ENCODE data around the gene RBFOX2.
A peak's percentile ranks its signal among the peaks of the same experiment; 100 is the strongest.

Gene RBFOX2

DNA sequence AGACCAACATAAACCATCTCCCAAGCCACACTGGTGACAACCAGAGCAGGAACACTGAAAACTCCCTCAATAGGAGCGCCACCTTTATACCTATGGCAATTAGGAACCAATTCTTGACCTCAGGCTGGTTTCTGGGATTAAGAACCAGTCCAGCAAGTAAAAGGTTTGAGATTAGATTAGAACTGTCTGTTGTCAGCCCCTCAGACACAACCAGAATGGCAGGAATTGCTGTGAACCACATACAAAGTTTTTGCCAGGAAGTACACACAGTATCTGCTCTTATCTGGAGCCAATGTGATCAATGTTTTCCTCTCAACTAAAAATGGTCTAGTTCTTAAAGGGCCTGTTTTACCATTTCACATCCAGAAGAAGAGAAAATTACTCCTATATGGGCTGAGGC is 55.2 kb downstream of the RBFOX2 start:
- DNase-seq (ENCODE audit: low read depth, low spot score): no peak

DNA sequence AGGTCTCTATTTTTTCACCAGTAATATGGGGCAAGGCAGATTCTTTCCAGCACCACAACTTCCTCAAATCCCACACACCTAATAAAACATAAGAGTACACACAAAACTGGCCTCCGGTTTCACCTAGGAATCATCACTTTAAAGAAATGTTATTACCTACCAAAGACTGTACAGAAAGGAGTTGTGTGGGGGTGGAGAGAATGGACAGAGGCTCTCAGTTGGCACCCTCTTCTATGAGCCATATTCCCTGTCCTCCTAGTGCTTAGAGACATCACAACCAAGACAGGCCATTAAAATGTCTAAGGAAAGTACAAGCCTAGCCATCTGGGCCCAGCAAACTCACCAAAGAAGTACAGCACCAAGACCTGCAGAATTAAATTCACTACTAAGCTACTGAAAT is 56.1 kb downstream of the RBFOX2 start:
- DNase-seq (ENCODE audit: low read depth, low spot score): no peak

DNA sequence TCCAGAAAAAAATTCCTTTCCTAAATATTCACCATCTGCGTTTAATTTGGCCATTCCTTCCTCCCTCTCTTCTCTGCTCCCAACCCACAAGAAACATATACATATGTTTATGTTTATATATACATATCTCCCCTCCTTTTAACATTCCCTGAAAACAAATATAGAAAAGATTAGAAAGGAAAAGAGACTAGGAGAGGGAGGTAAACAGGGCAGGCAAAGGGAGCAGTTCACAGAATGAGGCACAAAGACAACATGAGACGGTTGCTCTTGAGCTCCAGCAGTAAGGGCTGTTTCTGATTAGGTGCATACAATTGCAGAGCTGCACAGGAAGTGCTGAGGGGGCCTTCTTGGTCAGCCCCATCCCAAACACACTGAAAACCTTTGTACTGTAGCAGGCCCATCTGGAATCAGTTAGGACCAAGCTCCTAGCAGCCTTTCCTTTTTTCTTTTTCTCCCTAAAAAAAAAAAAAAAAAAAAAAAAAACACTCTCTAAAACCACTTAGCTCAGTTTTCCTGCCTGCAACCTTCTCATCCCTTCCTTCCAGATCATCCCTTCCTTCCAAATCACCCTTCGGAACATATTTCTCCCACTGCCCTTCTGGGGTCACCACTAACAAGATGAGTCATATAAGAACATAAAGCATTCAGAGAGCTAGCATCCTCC is 57.0 kb downstream of the RBFOX2 start:
- peak; percentile 80 for DNase-seq (ENCODE audit: low read depth, low spot score)

DNA sequence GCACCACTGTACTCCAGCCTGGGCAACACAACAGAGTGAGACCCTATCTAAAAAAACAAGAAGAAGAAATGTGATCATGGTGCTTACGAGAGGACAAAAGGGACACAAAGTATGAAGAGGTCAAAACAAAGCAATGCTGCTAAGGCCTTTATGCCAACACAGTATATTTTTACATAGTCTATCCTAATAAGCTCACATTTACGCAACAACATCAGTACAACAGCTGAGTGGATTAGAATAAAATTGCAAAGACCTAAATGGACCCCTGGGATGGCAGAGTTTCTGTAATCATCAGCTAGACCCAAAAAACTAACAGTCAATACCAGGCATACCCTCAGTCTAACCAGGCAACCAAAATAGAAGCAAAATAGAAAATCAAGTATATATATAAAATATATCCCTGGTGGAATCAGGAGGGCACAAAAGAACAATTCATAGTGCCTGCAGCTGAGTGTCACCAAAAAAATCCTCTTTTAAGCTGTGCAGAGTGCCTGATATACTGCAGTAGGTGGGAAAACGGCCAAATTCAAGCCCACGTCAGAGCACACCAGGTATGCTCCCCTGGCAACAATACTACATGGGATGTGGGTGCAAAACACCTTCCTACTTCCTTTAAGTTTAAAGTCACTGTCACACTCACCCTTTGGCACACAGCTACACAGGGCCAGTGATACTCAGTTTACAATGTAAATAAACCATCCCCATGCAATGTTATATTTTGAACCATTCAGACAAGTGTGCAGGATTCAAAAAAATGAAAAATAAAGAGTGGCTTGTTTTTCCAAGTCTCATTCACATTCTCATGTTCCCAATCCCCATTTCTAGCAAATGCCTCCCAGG is 57.8 kb downstream of the RBFOX2 start:
- DNase-seq (ENCODE audit: low read depth, low spot score): no peak

DNA sequence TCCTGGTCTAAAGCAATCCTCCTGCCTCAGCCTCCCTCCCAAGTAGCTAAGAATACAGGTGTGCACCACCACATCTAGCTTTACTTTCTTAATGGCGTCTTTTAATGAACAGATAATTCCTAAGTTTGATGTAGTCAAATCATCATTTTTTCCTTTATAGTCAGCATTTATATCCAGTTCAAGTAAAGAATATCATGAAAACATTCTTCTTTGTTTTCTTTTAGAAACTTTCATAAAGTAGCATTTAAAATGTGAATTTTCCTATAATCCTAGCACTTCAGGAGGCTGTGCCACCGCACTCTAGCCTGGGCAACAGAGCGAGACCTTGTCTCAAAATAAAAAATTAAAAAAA is 61.6 kb downstream of the RBFOX2 start:
- DNase-seq (ENCODE audit: low read depth, low spot score): no peak

DNA sequence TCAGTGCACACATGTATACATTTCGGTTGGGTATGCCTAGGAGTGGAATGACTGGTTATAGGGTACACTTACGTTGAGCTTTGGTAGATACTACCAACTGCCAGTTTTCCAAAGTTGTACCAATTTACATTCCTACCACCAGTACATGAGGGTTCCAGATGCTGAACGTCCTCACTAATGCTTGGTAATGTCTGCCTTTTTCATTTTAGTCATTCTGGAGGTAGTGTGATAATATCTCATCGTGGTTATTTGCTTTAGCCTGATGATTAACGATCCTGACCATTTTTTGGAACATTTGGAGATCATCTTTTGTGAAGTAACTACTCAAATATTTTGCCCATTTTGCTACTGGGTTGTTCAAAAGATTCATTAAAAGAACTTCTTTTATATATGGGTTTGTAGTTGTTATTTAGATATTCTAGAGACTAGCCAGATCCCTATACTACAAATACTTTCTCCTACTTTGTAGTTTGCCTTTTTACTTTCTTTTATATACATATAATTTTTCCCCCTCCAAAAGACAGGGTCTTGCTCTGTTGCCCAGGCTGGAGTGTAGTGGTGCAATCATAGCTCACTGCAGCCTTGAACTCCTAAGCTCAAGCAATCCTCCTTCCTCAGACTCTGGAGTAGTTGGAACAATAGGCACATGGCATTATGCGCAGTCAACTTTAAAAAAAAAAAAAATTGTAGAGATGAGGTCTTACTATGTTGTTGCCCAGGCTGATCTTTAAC is 62.1 kb downstream of the RBFOX2 start:
- DNase-seq (ENCODE audit: low read depth, low spot score): no peak

DNA sequence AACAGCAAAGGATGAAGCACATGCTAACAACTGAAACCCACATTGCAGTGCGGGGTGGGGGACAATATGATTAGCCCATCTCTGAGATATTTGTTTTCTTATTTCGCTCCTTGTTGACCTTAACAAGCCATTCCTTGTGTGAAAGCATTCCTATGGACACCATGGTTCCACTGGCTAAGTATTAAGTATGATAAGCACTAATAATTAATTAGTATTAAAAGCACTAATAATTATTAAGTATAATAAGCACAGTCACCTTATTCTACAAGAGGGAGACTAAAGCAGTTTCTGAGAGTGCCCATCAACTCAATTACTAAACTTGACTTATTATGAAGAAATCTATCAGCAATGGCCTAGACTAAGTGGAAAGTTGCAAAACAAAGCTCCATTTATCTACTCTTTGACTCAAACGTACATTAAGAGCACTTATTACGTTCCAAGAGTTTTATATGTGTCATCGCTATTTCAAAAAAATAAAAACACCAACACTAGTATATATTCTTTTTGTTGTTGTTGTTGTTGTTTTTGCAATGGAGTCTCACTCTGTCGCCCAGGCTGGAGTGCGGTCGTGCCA is 65.3 kb downstream of the RBFOX2 start:
- DNase-seq (ENCODE audit: low read depth, low spot score): no peak

DNA sequence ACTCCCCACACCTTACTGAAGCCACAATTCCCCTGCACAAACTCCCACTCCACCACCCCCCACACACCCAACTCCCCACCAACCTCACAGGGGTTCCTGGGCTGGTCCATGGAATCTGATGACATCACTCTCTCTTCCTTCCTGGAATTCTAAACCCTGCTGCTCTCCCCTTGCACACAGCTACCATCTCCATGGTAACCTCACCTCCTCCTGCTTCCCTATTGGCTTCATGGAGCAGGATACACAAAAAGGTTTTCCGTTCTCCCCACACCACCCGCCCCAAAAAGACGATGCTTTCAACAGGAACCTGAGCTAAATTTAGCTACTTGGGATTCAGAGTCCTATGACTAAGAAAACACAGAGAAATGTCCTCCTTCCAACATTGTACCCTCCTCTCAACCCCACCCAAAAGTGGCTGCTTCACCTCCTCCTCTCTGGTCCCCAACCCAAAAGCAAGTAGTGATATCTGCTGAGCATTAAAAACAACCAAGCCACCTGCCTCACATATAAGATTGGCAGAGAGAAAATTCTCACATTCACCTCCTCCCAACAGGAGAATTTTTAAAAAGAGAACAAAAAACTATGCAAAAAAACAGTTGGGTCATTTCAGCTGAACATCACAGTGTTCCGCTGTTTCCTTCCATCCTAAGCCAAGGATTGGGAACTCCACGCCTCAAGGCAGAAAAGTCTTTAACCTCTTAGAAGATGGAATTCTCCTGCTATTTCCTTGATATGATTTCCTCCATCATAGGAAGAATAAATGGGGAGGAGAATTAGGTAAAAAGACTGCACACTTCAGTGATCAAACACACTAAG is 66.9 kb downstream of the RBFOX2 start:
- DNase-seq (ENCODE audit: low read depth, low spot score): no peak

DNA sequence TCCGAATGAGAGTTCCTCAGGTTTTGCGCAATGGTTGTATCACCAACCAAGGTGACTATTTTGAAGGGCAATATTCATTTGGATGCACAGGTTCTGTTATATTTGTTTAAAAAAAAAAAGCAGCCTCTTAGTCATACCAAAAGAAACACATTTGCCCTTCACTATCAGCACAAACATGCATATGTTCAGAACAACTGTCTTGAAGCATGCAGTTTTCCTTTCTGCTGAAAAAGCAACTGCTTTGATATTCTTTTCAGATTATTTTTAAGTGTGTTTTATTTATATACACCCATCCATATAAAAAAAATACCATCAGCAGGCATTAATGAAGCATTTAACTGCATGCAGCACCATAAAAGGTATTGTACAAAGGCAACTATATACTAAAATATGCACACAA is 67.8 kb downstream of the RBFOX2 start:
- no peak for DNase-seq (ENCODE audit: low read depth, low spot score)

DNA sequence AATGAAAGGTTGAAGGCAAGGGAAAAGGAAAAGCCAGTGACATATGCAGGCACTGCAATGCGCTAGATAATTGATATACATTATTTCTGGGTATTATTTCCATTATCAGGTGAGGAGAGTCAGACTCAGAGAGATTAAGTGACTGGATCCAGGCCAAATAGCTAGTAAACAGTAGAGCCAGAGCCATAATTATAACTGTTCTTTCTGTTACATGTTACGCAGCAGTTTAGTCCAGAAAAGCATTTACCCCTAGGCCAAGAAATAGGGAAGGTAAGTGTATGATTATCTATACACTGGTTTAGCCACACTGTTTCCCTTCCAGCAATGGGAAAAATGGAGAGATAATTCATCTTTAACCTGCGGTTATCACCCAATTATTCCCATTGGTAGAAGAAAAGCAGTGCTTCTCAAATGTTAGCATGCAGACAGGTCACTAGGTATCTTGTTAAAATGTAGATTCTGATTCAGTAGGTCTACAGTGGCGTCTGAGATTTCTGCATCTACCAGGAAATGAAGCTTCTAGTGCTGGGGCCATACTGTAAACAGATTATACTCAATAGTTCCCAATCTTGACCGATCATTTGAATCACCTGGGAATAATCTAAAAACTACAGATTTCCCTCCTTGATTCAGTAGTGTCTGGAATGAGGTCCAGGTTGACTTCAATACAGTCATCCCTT is 69.4 kb downstream of the RBFOX2 start:
- no peak for DNase-seq (ENCODE audit: low read depth, low spot score)

DNA sequence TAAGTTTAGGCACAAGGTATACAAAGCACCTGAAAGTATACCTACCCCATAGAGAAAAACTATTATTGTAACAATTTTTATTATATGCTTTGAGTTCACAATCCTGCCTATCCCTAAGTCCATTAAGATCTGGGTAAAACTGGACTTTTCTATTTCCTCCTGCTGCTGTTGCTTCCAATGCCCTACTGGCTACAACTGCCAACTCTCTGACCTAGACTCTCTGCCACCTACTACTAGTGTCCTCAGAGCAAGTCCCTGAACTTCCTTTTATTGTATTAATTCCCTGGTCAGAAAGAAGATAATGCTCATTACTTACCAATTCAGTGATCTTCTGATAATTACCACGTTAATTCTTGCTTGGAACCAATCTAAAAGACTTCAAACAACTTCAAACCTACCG is 70.3 kb downstream of the RBFOX2 start:
- DNase-seq (ENCODE audit: low read depth, low spot score): no peak

DNA sequence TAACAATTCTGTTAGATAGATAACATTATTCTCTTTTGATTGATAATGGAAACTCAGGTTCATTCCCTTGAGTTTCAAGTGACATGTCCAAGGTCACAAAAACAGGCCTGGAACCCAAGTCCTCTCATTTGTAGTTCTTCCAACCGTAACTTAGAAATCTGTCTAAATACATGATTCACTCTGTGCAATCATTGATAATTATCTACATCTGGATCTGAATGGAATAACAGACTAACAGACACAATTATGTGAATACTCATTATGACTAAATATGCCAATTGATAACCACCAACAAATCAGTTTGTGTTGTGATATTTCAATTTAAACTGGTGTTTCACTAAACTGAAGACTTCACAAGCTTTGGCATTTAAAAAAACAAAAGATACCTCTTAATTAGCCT is 71.0 kb downstream of the RBFOX2 start:
- DNase-seq (ENCODE audit: low read depth, low spot score): no peak

DNA sequence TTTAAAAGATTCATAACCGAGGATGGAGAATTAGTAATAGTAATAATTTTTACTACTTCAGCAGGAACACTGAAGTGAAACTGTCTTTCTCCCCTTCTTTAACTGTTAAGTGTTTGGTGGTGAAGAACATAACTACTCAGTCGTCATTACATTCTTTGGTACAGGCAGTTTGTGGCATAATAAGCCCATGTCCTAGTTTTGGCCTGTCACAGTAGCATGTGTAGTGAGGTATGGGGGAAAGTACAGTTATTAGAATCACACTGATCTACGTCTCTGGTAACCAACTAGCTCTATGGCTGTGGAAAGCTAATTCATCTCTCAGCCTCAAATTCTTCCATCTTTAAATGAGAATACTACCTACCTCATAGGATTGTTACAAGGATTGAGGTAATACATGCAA is 71.8 kb downstream of the RBFOX2 start:
- DNase-seq (ENCODE audit: low read depth, low spot score): no peak

DNA sequence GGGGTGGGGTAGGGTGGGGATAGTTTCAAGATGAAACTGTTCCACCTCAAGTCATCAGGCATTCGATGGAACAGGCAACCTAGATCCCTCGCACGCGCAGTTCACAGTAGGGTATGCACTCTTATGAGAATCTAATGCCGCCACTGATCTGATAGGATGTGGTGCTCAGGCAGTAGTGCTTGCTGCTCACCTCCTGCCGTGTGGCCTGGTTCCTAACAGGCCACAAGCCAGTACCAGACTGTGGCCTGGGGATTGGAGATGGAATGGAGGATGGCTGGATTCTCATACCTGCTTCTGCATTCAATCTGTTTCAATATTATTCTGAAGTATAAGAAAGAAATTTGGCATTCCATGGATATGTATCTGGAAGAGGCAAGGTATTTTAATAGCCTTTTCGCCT is 73.1 kb downstream of the RBFOX2 start:
- DNase-seq (ENCODE audit: low read depth, low spot score): no peak

DNA sequence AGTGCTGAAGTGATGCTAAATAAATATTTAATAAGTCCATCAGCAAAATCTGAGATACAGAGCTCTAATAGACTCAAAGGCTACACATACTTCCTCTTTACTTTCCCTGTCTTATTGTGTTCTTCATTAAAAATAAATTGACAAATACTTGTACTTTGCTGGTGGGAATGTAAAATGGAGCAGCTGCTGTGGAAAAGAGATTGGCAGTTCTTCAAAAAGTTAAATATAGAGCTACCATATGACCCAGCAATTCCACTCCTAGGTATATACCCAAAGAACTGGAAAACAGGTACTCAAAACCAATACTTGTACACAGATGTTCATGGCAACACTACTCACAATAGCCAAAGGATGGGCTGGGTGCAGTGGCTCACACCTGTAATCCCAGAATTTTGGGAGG is 76.0 kb downstream of the RBFOX2 start:
- no peak for DNase-seq (ENCODE audit: low read depth, low spot score)

DNA sequence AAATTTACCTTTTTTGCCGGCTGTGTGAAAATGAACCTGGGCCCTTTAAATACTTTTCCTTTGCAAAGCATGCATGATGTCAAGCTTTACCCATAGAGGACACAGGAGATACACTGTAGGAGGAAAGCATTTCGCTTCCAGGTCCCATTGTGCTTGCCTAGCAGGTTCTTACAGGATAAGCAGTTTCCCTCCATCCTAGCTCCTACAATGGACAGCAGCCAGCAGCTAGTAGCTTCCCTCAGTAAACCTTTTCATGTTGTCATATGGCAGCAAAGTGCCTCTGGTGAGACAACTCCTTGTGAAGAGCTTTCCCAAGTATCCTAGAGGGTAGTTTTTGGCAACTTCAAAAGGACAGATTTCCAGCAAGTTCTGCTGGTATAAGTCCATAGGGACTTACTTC is 78.4 kb downstream of the RBFOX2 start:
- no peak for DNase-seq (ENCODE audit: low read depth, low spot score)

DNA sequence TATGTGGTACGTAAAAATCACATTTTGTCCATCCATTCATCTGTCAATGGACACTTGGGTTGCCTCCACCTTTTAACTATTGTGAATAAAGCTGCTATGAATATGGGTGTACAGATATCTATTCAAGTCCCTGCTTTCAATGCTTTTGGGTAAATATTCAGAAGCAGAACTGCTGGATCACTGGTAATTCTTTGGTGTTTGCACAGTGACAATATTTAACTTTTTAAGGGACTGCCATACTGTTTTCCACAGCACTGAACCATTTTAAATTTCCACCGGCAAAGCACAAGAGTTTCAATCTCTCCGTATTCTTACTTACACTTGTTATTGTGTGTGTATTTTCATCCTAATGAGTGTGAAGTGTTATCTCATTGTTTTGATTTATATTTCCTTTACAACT is 79.4 kb downstream of the RBFOX2 start:
- no peak for DNase-seq (ENCODE audit: low read depth, low spot score)

DNA sequence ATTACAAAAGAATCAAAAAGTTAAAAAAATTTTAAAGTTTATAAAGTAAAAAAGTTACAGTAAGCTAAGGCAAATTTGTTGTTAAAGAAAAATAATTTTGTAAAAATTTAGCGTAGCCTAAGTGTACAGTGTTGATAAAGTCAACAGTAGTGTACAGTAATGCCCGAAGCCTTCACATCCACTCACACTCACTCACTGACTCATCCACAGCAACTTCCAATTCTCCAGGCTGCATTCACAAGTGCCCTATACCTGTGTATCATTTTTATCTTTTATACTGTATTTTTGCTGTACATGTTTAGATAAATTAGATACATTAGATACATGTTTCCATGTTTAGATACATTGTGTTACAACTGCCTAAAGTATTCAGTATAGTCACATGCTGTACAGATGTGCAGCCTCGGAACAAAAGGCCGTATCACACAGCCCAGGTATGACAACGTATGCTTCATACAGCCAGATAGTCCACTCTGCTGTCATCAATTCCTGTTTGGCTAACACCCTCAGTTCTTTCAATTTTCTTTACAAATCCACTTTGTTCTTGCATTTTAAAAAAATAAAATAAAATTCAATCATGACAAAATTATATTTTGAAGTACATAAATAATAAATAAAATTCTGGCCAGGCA is 80.7 kb downstream of the RBFOX2 start:
- DNase-seq (ENCODE audit: low read depth, low spot score): no peak

DNA sequence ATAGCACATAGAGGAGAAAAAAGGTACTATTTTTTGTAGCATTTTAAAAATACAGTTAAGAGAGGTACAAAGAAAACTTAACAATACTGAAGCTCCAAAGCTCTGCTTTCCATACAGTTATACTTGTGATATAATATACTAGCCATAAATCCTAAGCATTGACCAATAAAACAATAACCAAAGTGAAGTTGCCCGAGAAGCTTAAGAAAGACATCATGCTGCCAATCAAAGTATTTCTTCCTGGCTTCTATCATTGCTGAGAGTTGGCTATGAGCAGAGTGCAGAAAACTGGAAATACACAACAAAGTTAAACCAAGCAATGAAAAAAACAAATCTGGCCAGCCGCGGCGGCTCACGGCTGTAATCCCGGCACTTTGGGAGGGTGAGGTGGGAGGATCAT is 84.2 kb downstream of the RBFOX2 start:
- DNase-seq (ENCODE audit: low read depth, low spot score): no peak

DNA sequence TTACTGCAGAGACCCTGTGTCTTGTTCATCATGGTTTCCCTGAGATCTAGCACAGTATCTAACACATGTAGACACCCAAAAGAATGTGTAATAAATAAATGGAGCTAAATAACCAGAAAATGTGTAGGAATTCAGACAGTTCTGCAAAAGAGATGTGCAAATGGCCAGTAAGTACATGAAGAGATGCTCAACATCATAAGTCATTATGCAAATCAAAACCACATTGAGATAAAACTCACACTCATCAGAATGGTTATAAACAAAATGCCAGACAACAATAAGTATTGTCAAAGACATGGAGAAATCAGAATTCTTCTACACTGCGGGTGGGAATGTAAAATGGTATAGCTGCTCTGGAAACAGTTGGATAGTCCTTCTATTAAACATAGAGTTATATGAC is 88.5 kb downstream of the RBFOX2 start:
- DNase-seq (ENCODE audit: low read depth, low spot score): no peak

DNA sequence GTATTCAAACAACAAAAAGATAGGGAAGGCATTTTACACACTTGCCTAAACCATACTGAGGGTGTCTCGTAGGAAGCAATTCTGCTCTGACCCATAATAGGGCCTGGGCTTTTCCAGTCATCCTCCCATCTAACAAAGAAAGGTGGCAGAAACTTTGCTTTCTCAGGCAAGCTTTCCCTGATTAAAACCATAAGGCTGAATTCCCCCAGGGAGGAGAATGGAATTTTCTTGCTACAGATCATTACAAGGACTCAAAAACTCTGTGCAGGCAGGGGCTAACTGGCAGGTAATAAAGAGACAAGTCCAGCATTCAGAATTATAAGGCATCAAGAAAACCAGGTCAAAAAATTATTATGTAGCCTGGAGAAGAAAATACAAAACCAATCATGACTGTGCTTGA is 90.4 kb downstream of the RBFOX2 start:
- DNase-seq (ENCODE audit: low read depth, low spot score): no peak

All from brain pericyte (primary cell).